IMR-90 (cell line): Measurements from ENCODE around the gene MT3. TPM values are rescaled to one million over a fixed set of nuclear protein-coding genes. Genes with fewer than 3 reads are reported as not detected.

ENCODE experiments used
- ATAC-seq: fragments of 200-7000 bp; cut with Tn5 transposase; 2 replicates; pipeline ENCODE4 v1.9.1; 2020; ENCODE audit warnings: low read depth, mild to moderate bottlenecking, moderate library complexity
- BruUV-seq: library from RNA; stranded (reverse); fragments of 400-500 nt; replicated peaks from 2 replicates; lab custom pipeline; 2021; lab: Mats Ljungman, UMichigan
- CTCF ChIA-PET: fragments of 300-600 bp; formaldehyde crosslinking; extraction: SDS; loops from one replicate; lab custom pipeline; 2021; ENCODE audit warnings: antibody characterized with exemption; lab: Yijun Ruan, JAX
- POLR2A ChIA-PET: fragments of 300-600 bp; sonication (Branson Sonifier 250); formaldehyde crosslinking; loops from one replicate; lab custom pipeline; 2022; ENCODE audit warnings: antibody characterized with exemption; ENCODE audit not compliant: unreplicated experiment; lab: Charles Lee
- DNase-seq: peaks from one replicate; pipeline ENCODE4 v3.0.0; 2013
- H2AFZ ChIP-seq: replicated peaks from 2 replicates; pipeline ENCODE3; 2013; ENCODE audit warnings: low read length, mild to moderate bottlenecking; ENCODE audit not compliant: poor library complexity
- H2AK5ac ChIP-seq: 2 replicates; pipeline ENCODE4 v1.6.1; 2013; ENCODE audit warnings: low read depth, low read length, inconsistent platforms
- H2AK9ac ChIP-seq: replicated peaks from 2 replicates; pipeline ENCODE3; 2013; ENCODE audit warnings: mild to moderate bottlenecking, low read depth, low read length, moderate library complexity; ENCODE audit not compliant: poor library complexity
- H2BK120ac ChIP-seq: 2 replicates; pipeline ENCODE4 v1.6.1; 2013; ENCODE audit warnings: low read depth, low read length, inconsistent platforms
- H2BK15ac ChIP-seq: 3 replicates; pipeline ENCODE4 v1.6.1; 2013; ENCODE audit warnings: low read depth, low read length, inconsistent platforms
- H2BK20ac ChIP-seq: 2 replicates; pipeline ENCODE4 v1.6.1; 2013; ENCODE audit warnings: low read depth, mild to moderate bottlenecking, inconsistent platforms, low read length, moderate library complexity
- H2BK5ac ChIP-seq: 2 replicates; pipeline ENCODE4 v1.6.1; 2013; ENCODE audit warnings: mild to moderate bottlenecking, low read depth, low read length, inconsistent platforms; ENCODE audit not compliant: poor library complexity, severe bottlenecking
- H3K14ac ChIP-seq: replicated peaks from 2 replicates; pipeline ENCODE4 v1.6.1; 2013; ENCODE audit warnings: low read depth, low read length, inconsistent platforms
- H3K18ac ChIP-seq: 2 replicates; pipeline ENCODE4 v1.6.1; 2013; ENCODE audit warnings: low read depth, low read length, control low read depth
- H3K23ac ChIP-seq: 2 replicates; pipeline ENCODE4 v1.6.1; 2013; ENCODE audit warnings: low read depth, low read length, inconsistent platforms
- H3K27ac ChIP-seq: 2 replicates; pipeline ENCODE4 v1.5.1; 2013; ENCODE audit warnings: mild to moderate bottlenecking, control low read depth, low read length; ENCODE audit not compliant: insufficient read depth
- H3K27me3 ChIP-seq: 2 replicates; pipeline ENCODE4 v1.6.1; 2013; ENCODE audit warnings: low read length; ENCODE audit not compliant: control insufficient read depth, insufficient read depth
- H3K36me3 ChIP-seq: 2 replicates; pipeline ENCODE4 v1.6.1; 2013; ENCODE audit warnings: low read length, mixed read lengths; ENCODE audit not compliant: control insufficient read depth, insufficient read depth
- H3K4ac ChIP-seq: 2 replicates; pipeline ENCODE4 v1.6.1; 2013; ENCODE audit warnings: low read depth, low read length, inconsistent platforms
- H3K4me1 ChIP-seq: 2 replicates; pipeline ENCODE4 v1.6.1; 2013; ENCODE audit warnings: low read length, mixed read lengths; ENCODE audit not compliant: control insufficient read depth, insufficient read depth
- H3K4me2 ChIP-seq: 2 replicates; pipeline ENCODE4 v1.6.1; 2013; ENCODE audit warnings: low read depth, mild to moderate bottlenecking, control low read depth, low read length, moderate library complexity
- H3K4me3 ChIP-seq: 2 replicates; pipeline ENCODE4 v1.5.1; 2013; ENCODE audit warnings: low read depth, mild to moderate bottlenecking, control low read depth, low read length, moderate library complexity; ENCODE audit not compliant: insufficient read depth
- H3K56ac ChIP-seq: 2 replicates; pipeline ENCODE4 v1.6.1; 2013; ENCODE audit warnings: low read length, inconsistent platforms; ENCODE audit not compliant: insufficient read depth; ENCODE audit errors: extremely low read depth
- H3K79me1 ChIP-seq, 2 experiments: 2 replicates each; pipeline ENCODE4 v1.6.1; 2013; ENCODE audit warnings: low read length in 2 of 2, inconsistent platforms in 1 of 2, low read depth in 1 of 2
- H3K9ac ChIP-seq: 2 replicates; pipeline ENCODE4 v1.6.1; 2013; ENCODE audit warnings: low read depth, low read length, control low read depth
- H3K9me1 ChIP-seq: 2 replicates; pipeline ENCODE4 v1.6.1; 2013; ENCODE audit warnings: low read length, inconsistent platforms; ENCODE audit not compliant: insufficient read depth
- H3K9me3 ChIP-seq: 2 replicates; pipeline ENCODE4 v1.6.1; 2013; ENCODE audit warnings: low read length; ENCODE audit not compliant: control insufficient read depth, insufficient read depth
- H4K20me1 ChIP-seq: 2 replicates; pipeline ENCODE4 v1.6.1; 2013; ENCODE audit warnings: low read length, inconsistent platforms; ENCODE audit not compliant: insufficient read depth
- H4K5ac ChIP-seq: 2 replicates; pipeline ENCODE4 v1.6.1; 2013; ENCODE audit warnings: mild to moderate bottlenecking, low read depth, low read length, control low read depth
- H4K8ac ChIP-seq, 2 experiments: 2 replicates each; pipeline ENCODE4 v1.6.1; 2013; ENCODE audit warnings: low read depth in 2 of 2, low read length in 2 of 2, control low read depth in 1 of 2, inconsistent platforms in 1 of 2
- H4K91ac ChIP-seq: 2 replicates; pipeline ENCODE4 v1.6.1; 2013; ENCODE audit warnings: low read depth, low read length, inconsistent platforms; ENCODE audit not compliant: insufficient read depth
- CEBPB ChIP-seq: IDR thresholded peaks from 2 replicates; pipeline ENCODE4 v1.6.1; 2012; ENCODE audit warnings: low read depth, low read length, improper control_type of control experiment
- CHD1 ChIP-seq: IDR thresholded peaks from 2 replicates; pipeline ENCODE4 v1.6.1; 2012; ENCODE audit warnings: low read depth, low read length, improper control_type of control experiment
- FOS ChIP-seq: fragments of 150-350 bp; IDR thresholded peaks from 2 replicates; pipeline ENCODE4 v1.6.1; 2016; ENCODE audit warnings: low read depth, low read length
- MAFK ChIP-seq: IDR thresholded peaks from 2 replicates; pipeline ENCODE4 v1.6.1; 2012; ENCODE audit warnings: low read depth, low read length, improper control_type of control experiment
- MAZ ChIP-seq: IDR thresholded peaks from 2 replicates; pipeline ENCODE4 v1.6.1; 2012; ENCODE audit warnings: low read depth, mild to moderate bottlenecking, low read length, improper control_type of control experiment, moderate library complexity, borderline replicate concordance
- MXI1 ChIP-seq: IDR thresholded peaks from 2 replicates; pipeline ENCODE4 v1.6.1; 2012; ENCODE audit warnings: low read depth, mild to moderate bottlenecking, low read length, moderate library complexity, borderline replicate concordance
- RAD21 ChIP-seq: IDR thresholded peaks from 2 replicates; pipeline ENCODE4 v1.6.1; 2012; ENCODE audit warnings: low read length, improper control_type of control experiment
- RFX5 ChIP-seq: IDR thresholded peaks from 2 replicates; pipeline ENCODE4 v1.8.0; 2012; ENCODE audit warnings: low read depth, mild to moderate bottlenecking, low read length, moderate library complexity
- SMC3 ChIP-seq: fragments of 150-350 bp; IDR thresholded peaks from 2 replicates; pipeline ENCODE4 v1.6.1; 2016; ENCODE audit warnings: low read depth, mild to moderate bottlenecking, antibody characterized with exemption, low read length, moderate library complexity
- WGBS, 2 experiments: methylation state at CpG; one replicate each; pipeline versions ENCODE4 v1.1.5 to v1.1.7; 2013; ENCODE audit warnings: missing lambda C conversion rate in 2 of 2; ENCODE audit not compliant: insufficient read length in 1 of 2; ENCODE audit errors: extremely low coverage in 2 of 2; 5-methylcytosine and 5-hydroxymethylcytosine counted together
- dilution Hi-C: fragments of 300-500 bp; cut with HindIII; formaldehyde crosslinking; loops from one replicate; pipeline ENCODE4 v1.14.3; 2018; ENCODE audit warnings: low sequenced_read_pairs; ENCODE audit not compliant: unreplicated experiment
- in situ Hi-C: fragments of 300-500 bp; cut with MboI; formaldehyde crosslinking; loops from 3 replicates; pipeline ENCODE4 v1.14.3; 2019; ENCODE audit warnings: low sequenced_read_pairs, inconsistent platforms, mixed read lengths
- intact Hi-C: fragments of 100-400 bp; cut with micrococcal nuclease; formaldehyde crosslinking; loops from 2 replicates; pipeline ENCODE4 v1.10.0; 2022
- polyA plus RNA-seq, 3 experiments: library from polyadenylated mRNA; depleted of rRNA; stranded (reverse); fragments of >200 nt; gene quantifications; 2 replicates each; pipeline ENCODE4 v1.2.3, GENCODE V29; 2012; ENCODE audit warnings: low replicate concordance in 1 of 3
- total RNA-seq: library from RNA; depleted of rRNA; stranded (reverse); fragments of >200 nt; gene quantifications from 2 replicates; pipeline ENCODE4 v1.2.3, GENCODE V29; 2012
- TF ChIP-seq, protein P1 (sequence below): fragments of 150-350 bp; IDR thresholded peaks from 2 replicates; pipeline ENCODE4 v1.6.1; 2017; ENCODE audit warnings: mild to moderate bottlenecking, antibody characterized with exemption, low read length, low read depth
- TF ChIP-seq, protein P2 (sequence below): conservative IDR thresholded peaks from 2 replicates; pipeline ENCODE4 v1.5.1; 2012; ENCODE audit warnings: mild to moderate bottlenecking, low read depth, low read length, improper control_type of control experiment

The MT3 gene
- total and polyA plus RNA-seq, 2 of the 4 experiments (the other 2 are of a cell fraction) = 0.62 TPM; not detected in 1

DNA sequence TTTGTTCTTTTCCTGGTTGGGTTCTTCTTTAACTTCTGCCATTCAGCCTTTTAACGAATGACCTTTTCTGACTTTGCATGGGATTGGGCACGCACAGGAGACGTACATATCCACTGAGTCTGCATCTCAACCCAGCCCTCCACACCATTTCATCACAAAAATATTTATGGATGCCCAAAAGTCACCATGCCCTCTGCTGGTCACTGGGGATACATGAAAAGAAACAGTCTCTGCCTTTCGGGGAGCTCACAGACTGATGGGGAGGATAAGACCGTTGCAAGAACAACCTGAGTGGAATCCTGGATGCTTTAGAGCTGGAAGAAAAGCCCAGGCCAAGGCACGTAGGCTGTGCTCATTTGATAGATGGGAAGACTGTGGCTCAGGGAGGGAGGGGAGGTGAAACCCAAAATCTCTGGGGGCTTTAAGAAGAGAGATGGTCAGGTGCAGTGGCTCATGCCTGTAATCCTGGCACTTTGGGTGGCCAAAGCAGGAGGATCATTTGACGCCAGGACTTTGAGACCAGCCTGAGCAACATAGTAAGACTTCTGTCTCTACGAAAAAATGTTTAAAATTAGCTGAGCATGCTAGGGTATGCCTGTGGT lies 11.2 kb downstream of the MT3 start:
- 38% methylated on average over 8 of the region's 8 CpGs; no CpG with 5 or more reads in 1 of the 2 experiments for WGBS, 2 experiments
- POLR2A ChIA-PET = interaction anchor here (0.6 kb wide), 1 partner anchor 124 kb away, joined by 3 read pairs; no protein-coding TSS in a partner anchor
- in situ Hi-C loops = loop anchor here (5.0 kb wide), 1 partner anchor 88 kb away; no protein-coding TSS in a partner anchor
- Histone ChIP-seq H3K56ac (no peak overlapping the region), H2BK15ac (0 out of 3 replicates have a peak overlapping the region, but pooled peaks have one; percentile 44), H4K8ac (peak overlapping the region in 1 of 2 experiments; percentile 36; a peak in 1 of 4 replicates), H2AFZ (peak overlapping the region; percentile 76), H3K9ac (no peak overlapping the region), H2BK5ac (no peak overlapping the region), H3K79me1 (peaks cover 0 to 6% of the 10 kb centered on the region in 2 experiments; a peak in 1 of 4 replicates), H3K27ac (no peak overlapping the region), H4K5ac (no peak overlapping the region), H3K4me3 (no peak overlapping the region), H3K4me2 (no peak overlapping the region), H3K36me3 (no peaks in the 10 kb centered on the region), H2AK5ac (peak overlapping the region; percentile 77), H4K91ac (no peak overlapping the region), H3K4ac (peak overlapping the region; percentile 61; the same call in 1 of the 2 replicates), H2BK20ac (no peak overlapping the region), H3K14ac (no peak overlapping the region), H2BK120ac (peak overlapping the region; percentile 42; the same call in 1 of the 2 replicates), H3K9me1 (peaks cover 10% of the 10 kb centered on the region), H3K4me1 (no peaks in the 10 kb centered on the region), H3K27me3 (no peaks in the 10 kb centered on the region; the same call in 1 of the 2 replicates), H3K23ac (no peak overlapping the region), H3K18ac (no peak overlapping the region), H4K20me1 (no peaks in the 10 kb centered on the region), H2AK9ac (peak overlapping the region; percentile 52), H3K9me3 (no peaks in the 10 kb centered on the region)
- peak; percentile 63 for TF ChIP-seq RAD21
- no peak for TF ChIP-seq CHD1
- no peak for TF ChIP-seq MXI1
- no peak for TF ChIP-seq MAFK
- TF ChIP-seq, protein P1, sequence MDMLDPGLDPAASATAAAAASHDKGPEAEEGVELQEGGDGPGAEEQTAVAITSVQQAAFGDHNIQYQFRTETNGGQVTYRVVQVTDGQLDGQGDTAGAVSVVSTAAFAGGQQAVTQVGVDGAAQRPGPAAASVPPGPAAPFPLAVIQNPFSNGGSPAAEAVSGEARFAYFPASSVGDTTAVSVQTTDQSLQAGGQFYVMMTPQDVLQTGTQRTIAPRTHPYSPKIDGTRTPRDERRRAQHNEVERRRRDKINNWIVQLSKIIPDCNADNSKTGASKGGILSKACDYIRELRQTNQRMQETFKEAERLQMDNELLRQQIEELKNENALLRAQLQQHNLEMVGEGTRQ = no peak
- no peak for TF ChIP-seq MAZ
- peak; percentile 78 for TF ChIP-seq SMC3
- TF ChIP-seq, protein P2, sequence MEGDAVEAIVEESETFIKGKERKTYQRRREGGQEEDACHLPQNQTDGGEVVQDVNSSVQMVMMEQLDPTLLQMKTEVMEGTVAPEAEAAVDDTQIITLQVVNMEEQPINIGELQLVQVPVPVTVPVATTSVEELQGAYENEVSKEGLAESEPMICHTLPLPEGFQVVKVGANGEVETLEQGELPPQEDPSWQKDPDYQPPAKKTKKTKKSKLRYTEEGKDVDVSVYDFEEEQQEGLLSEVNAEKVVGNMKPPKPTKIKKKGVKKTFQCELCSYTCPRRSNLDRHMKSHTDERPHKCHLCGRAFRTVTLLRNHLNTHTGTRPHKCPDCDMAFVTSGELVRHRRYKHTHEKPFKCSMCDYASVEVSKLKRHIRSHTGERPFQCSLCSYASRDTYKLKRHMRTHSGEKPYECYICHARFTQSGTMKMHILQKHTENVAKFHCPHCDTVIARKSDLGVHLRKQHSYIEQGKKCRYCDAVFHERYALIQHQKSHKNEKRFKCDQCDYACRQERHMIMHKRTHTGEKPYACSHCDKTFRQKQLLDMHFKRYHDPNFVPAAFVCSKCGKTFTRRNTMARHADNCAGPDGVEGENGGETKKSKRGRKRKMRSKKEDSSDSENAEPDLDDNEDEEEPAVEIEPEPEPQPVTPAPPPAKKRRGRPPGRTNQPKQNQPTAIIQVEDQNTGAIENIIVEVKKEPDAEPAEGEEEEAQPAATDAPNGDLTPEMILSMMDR = peak; percentile 70
- TF ChIP-seq FOS = no peak
- no peak for TF ChIP-seq RFX5
- peak; percentile 33; the same call in 1 of the 2 replicates for TF ChIP-seq CEBPB
- CTCF ChIA-PET = interaction anchor here (0.6 to 1.5 kb wide), 11 partner anchors 8 to 1129 kb away, joined by 3 to 9 read pairs (median 4); partner anchors contain the start of genes NUDT21 and OGFOD1
- DNase-seq (peak; percentile 66), ATAC-seq (peak; percentile 93)
- dilution Hi-C loops = no loop called here
- no TSS peak for BruUV-seq
- intact Hi-C loops = loop anchor here (1.0 to 10.0 kb wide), 4 partner anchors 86 to 246 kb away; no protein-coding TSS in a partner anchor
